Cardiac fibroblast (primary cell): ENCODE results near the gene AUH.
A peak's percentile ranks its signal among the peaks of the same experiment; 100 is the strongest.

Experiments used
- DNase-seq, 2 donors: peaks; one replicate each; pipeline versions ENCODE4 v3.0.0 to v3.0.0-alpha.2; 2010; ENCODE audit warnings: low read depth in 2 of 2
- H3K4me3 ChIP-seq, 2 donors: replicated peaks in 1 of 2; 1 replicate in 1 of 2; 2 replicates in 1 of 2; pipeline ENCODE4 v1.5.1; 2011; ENCODE audit warnings: low read depth in 2 of 2, low read length in 2 of 2, mild to moderate bottlenecking in 2 of 2, moderate library complexity in 1 of 2
- CTCF ChIP-seq: IDR thresholded peaks from one replicate; pipeline ENCODE4 v1.5.1; 2011; ENCODE audit warnings: low read depth, mild to moderate bottlenecking, low read length, inconsistent platforms

AUH gene

GRCh38 chr9:91349115-91349555 lies 12.6 kb downstream of the AUH start:
- H3K4me3 ChIP-seq, result no peak overlapping the region
- TF ChIP-seq CTCF, result no peak
- DNase-seq, result no peak

- no peak for DNase-seq
- H3K4me3 ChIP-seq, result no peak overlapping the region
- TF ChIP-seq CTCF, result no peak
Measured at GRCh38 chr9:91348191-91348807, 13.4 kb downstream of the AUH start.

GRCh38 chr9:91347377-91347776 lies 14.3 kb downstream of the AUH start:
- DNase-seq, result no peak
- H3K4me3 ChIP-seq, result no peak overlapping the region
- no peak for TF ChIP-seq CTCF

- peak in 1 of 2 donors; percentile 37 for DNase-seq
- H3K4me3 ChIP-seq, result no peak overlapping the region
- TF ChIP-seq CTCF, result no peak
Measured at GRCh38 chr9:91346644-91347043, 15.1 kb downstream of the AUH start.

GRCh38 chr9:91345978-91346377 lies 15.7 kb downstream of the AUH start:
- TF ChIP-seq CTCF, result no peak
- DNase-seq, result no peak
- no peak overlapping the region for H3K4me3 ChIP-seq

- TF ChIP-seq CTCF, result no peak
- no peak overlapping the region for H3K4me3 ChIP-seq
- DNase-seq, result no peak
Measured at GRCh38 chr9:91342575-91342974, 19.1 kb downstream of the AUH start.

- DNase-seq, result no peak
- TF ChIP-seq CTCF, result no peak
- H3K4me3 ChIP-seq, result no peak overlapping the region
Measured at GRCh38 chr9:91341749-91342148, 20.0 kb downstream of the AUH start.
